Right hindlimb (tissue), 1 donor: Measurements from ENCODE around the gene VILL.
A peak's percentile ranks its signal among the peaks of the same experiment; 100 is the strongest.
"Not testable (repeated sequence)": the region's sequence is repeated elsewhere in the genome, so short reads cannot be mapped to it uniquely, and the experiment has no call there.

Experiments used
- DNase-seq: peaks from one replicate; pipeline ENCODE4 v3.0.0-alpha.2; 2018

Gene VILL

DNA sequence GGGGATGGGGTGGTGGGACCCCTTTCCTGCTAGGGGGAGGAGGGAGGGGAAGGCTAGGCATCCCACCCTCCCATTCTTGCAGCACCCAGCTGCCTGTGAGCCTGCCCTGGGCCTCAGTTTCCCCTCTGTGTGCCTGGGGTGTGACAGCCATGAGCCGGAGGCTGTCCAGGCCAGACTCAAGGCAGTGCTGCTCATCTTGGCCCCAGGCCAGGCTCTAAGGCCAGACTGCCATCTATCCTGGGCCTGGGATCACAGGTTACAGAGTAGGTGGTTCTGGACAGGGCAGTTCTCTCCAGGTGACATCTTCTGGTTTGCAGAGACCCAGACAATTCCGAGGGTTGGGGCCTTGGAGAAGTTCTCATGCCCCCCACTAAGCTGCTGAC, 3.3 kb upstream of the VILL start:
- DNase-seq = no peak

DNA sequence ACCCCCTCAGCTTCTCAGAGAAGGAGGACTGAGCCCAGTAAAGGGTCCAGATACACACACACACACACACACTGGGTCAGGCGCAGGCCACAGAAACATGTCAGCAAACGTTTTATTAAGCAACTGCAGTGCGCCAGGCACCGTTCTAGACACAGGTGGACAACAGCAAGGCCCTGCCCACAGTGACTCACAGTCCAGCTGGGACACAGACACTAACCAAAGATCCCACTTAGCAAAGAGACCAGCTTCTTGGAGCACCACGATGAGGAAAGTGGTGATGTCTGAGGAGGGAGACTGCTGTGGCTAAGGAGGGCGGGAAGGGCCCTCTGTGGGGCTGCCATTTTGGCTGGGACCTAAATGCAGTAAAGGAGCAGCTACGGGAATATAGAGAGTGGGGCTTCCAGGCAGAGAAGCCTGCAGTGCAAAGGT, 2.8 kb upstream of the VILL start:
- DNase-seq = no peak

DNA sequence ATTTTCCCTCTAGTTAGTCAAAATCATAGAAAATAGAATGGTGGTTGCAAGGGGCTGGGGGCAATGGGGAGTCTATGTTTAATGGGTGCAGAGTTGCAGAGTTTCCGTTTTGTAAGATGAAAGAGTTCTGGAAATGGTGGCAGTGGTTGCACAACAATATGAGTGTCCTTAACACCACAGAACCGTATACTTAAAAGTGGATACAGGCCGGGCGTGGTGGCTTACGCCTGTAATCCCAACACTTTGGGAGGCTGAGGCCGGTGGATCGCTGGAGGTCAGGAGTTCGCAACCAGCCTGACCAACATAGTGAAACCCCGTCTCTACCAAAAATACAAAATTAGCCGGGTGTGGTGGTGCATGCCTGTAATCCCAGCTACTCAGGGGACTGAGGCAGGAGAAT, 2.2 kb upstream of the VILL start:
- not testable (repeated sequence) for DNase-seq

DNA sequence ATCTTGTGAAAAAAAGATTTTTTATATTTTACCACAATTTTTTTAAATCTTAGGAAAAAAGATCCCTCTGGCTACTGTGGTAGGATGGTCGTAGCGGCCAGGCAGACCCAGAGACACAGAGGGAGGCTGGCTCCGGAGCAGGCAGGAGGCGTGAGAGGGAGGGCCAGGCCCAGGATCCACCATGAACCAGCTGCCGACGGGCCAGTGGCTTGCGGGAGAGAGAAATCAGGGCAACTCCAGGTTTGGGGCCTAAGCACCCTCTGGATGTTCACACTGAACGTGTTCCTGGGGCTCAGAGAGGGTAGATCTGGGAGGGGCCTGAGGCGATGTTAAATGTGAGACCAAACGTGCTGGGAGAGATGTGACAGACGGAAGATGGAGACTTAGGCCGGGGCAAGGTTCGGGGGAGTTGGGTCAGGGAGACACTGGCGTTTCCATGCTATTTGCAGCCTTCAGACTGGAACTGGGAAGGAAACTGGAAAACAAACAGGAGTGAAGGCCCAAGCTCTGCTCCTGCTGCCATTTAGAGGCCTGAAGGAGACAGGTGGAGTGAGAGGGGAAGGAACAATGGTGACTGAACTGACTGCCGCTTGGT, 1.6 kb upstream of the VILL start:
- DNase-seq = no peak

DNA sequence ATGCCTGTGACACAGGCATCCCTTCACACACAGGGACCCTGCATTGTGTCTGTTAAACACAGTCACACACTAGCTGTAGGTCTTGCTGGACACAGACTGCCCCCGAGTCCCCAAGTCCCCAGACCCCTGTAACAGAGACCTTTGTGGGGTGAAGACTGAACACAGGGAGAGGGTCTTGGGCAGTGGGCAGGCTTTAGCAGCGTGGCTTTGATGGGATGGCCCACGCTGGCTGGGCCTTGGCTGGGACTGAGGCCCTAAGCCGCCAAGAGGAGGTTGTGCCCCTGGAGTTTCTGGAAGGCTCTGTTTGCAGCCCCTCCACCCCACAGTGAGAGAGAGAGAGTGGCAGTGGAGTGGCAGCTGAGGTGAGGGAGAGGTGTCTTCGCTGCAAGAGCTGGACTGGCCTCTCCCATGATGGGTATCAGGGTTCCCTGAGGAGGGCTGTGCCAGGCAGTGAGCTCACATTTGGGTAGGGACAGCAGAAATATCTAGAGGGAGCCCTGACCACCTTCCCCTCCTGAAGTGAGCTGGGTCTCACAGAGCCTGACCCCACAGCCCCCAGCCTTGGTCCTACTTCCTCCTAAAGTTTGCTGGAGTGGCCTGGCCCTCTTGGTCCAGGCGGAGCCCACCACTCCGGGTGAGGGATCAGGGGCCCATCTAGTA, 635 bp upstream of the VILL start:
- DNase-seq = no peak

DNA sequence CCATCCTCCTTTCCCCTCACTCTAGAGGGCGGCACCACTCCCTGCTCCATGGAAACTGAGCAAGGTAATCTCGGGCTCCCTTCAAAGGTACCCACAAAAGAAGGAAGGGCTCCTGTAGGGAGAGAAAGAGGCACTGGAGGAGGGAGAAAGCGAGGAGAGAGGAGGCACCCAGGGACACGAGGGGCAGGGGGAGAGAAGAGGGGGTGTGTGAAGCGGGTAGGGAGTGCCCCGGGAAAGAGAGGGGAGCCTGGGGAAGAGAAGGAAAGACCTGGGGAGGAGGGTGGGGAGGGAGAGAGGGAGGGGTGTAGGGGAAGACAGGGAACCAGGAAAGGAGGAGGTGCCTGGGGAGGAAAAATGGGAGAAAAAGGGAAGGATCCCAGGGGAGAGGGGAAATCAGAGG, 523 bp downstream of the VILL start:
- DNase-seq = peak; percentile 16

DNA sequence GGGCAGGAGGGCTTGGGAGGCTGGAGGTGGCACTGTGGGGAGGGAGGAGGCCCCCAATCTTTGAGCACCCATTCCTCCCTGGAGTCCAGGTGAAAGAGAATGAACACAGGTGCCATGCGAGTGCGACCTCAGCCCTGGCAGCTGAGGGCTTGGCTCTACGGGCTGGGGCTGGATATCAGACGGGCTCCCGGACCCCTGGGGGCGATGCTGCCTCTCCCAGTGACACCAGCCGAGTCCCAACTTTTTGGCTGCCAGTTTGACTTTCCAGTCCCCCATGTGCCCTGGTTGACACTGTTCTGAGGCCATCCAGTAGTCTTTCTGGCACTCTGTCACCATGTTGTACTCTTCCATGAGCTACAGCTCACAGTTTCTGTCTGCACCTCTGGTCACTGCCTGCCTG, 1.2 kb downstream of the VILL start:
- peak; percentile 15 for DNase-seq

DNA sequence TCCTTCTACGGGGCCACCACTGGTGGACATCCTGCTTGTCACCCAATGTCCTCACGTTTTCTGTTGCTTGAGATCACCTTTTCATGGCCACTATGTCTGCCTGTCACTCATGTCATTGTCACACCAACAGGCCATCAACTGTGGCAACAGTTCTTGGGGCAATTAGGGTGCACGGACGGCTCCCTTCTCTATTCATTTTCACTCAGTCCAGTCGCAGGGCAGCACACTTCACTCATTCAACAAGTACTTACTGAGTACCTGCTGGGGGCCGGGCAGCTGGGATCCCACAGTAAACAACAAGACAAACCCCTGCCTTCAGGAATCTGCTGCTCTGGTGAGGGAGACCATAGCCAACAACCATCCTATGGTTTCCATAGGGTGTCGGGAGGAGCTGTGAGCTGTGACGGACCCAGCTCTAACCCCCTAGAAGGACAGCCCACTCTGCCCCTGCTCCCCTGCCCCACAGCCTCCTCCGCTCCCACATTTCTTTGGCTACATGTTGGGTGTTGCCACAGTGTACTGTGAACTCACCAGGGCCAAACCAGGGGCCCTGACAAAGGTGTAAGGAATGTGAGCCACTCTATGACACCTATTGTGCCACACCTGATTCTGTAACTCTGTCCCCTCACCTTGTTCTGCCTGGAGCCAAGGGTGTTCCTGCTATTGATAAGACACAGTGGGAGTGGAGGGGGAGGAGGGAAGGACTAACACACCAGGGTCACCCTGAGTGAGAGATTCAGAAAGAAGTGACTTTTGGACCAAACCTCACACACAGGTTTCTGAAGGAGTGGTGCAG, 1.9 kb downstream of the VILL start:
- DNase-seq = peak; percentile 14

DNA sequence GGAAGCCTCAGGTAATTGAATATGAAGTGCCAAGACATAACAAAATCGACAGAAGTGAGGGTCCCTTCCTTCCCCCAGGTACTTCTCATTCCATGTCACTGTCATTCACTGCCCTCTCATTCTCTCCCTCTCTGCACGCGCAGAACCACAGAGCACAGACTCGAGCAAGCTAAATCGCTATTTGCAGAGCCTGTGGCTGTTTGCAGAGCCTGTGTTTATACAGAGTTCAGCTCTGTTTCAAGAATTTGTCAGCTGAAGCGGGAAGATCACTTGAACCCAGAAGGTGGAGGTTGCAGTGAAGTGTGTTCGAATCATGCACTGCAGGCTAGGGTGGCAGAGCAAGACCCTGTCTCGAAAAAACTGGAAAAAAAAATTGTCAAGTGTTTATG, 2.5 kb downstream of the VILL start:
- no peak for DNase-seq

DNA sequence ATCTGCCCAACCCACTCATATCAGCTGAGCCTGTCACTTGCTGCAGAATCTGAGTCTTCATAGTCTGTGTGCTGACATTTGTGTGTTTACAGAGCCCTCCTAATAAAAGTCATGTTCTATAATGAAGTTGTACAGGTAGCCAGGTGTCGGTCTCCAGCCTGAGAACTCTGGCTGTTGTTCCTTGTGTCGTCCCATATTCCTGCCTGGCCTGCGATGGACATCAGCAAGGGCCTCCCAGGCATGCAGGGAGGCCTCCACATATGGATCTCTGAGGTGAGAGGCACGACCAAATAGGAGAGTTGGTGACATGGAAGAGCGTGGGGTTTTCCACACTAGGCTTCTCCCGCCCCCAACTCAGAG, 2.9 kb downstream of the VILL start:
- peak; percentile 18 for DNase-seq

DNA sequence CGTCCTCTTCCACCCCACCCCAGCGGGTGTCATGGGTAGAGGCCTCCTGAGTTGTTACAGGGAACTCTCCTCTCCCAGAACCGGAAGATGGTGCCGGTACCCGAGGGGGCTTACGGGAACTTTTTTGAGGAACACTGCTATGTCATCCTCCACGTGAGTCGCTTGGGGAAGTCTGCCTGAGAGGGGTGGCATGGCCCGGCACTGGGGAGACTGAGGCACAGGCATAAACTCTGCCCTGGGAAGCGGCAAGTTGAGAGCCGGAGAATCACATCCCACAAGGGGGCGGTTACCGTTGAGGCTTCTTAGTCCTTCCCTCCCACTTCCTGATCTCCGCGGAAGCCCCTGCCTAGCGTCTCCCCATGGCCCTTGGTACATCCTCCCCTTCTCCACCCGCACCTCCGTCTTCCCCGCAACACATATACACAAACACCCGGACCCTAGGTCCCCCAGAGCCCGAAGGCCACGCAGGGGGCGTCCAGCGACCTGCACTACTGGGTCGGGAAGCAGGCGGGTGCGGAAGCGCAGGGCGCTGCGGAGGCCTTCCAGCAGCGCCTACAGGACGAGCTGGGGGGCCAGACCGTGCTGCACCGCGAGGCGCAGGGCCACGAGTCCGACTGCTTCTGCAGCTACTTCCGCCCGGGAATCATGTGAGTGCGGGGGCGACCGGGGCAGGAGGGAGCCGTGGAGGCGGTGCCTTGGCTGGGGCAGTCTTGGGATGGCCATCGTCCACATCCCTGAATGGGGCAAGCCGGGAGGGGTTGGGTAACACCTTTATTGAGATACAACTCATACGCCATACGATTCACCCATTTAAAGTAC, 3.4 kb downstream of the VILL start:
- peak; percentile 89 for DNase-seq

DNA sequence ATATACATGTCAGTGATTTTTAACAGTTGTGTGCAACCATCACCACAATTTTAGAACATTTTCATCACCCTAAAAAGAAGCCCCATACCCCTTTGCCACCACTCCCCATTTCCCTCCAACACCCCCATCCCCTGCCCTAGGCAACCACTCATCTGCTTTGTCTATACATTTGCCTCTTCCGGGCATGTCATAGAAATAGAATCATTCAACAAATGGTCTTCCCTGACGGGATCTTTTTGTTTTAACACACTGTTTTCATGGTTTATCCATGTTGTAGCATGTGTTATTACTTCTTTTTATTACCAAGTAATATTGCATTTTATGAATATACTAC, 4.0 kb downstream of the VILL start:
- DNase-seq = no peak

DNA sequence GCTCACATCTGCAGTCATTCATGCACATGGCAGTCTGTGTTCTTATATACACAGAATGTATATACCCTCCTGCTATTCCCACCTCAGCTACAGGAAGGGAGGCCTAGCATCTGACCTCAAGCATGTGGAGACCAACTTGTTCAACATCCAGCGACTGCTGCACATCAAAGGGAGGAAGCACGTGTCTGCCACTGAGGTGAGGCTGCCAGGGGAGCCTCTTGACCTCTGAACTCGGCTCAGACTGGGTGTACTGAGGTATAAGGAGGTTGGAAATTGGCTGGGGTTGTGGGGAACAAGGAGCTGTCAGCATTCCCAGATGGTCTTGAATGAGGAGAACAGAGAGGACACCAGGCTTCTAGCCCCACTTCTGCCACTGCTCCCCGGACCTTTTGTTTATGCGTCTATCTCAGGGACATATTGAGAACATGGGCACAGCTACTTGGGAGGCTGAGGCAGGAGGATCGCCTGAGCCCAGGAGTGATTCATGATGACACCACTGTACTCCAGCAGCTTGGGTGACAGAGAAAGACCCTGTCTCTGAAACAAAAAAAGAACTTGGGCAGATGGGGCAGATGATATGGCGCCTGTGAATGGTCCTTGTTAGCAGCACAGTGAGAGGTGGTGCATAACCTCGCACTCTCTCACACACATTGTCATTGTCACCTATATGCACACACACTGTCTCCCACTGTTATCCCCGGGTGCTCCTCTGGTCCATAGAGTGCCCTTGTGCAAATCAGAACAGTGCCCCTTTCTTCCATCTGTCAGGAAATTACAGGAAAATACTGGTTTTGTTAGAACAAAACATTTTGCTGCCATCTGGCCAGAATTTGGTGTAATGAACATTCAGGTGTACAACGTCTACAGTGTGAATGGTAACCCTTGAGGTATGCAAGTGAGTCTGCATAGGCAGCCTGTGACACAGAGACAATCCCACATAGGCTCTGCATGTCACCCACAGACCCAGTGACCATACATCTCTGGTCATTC, 5.4 kb downstream of the VILL start:
- peak; percentile 13 for DNase-seq

DNA sequence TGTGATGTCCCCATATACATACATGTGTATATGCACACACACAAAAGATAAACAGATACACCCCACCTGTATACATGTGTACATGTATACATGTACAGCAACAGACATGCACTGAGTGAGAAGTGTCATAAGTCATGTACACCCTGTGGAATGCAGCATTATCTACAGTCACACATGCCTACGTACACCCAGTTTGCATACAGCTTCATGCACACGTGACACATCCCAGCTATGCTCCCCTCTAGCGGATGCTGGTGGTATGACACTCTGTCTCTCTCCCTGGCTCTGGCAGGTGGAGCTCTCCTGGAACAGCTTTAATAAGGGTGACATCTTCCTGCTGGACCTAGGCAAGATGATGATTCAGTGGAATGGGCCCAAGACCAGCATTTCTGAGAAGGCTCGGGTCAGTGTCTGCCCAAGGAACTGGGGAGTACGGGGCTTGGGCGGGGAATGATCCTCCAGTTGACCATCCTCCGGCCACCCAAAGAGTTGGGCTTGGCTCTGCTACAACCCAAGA, 6.3 kb downstream of the VILL start:
- peak; percentile 77 for DNase-seq

DNA sequence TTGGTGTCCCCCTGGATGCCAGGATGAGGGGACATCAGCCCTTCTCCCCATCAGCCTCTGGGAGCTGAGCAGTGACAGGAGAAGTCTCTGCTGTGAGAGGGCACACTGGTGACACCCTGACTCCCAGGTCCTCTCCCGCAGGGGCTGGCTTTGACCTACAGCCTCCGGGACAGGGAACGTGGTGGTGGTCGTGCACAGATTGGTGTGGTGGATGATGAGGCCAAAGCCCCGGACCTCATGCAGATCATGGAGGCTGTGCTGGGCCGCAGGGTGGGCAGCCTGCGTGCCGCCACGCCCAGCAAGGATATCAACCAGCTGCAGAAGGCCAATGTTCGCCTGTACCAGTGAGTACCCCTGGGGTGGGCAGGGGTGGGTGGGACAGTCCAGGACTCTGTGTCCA, 6.8 kb downstream of the VILL start:
- DNase-seq = peak; percentile 27

DNA sequence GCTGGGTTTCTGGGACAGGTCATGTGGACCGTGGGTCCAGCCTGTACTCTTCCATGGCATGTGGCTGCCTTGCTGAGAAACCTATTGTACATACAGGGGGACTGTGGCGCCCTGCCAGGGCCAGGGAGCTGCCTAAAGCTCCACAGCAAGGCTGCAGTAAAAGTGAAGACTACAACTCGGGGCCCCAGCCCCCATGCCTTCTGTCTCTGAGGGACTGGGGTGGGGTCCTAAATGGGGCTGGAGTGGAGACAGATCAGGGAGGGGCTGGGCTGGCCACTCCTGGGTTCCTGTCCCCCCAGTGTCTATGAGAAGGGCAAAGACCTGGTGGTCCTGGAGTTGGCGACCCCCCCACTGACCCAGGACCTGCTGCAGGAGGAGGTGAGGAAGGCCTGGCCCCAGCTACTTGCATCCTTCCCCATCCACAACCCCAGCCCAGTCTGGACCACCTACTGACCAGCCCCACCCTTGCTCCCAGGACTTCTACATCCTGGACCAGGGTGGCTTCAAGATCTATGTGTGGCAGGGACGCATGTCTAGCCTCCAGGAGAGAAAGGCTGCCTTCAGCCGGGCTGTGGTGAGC, 7.3 kb downstream of the VILL start:
- peak; percentile 35 for DNase-seq

DNA sequence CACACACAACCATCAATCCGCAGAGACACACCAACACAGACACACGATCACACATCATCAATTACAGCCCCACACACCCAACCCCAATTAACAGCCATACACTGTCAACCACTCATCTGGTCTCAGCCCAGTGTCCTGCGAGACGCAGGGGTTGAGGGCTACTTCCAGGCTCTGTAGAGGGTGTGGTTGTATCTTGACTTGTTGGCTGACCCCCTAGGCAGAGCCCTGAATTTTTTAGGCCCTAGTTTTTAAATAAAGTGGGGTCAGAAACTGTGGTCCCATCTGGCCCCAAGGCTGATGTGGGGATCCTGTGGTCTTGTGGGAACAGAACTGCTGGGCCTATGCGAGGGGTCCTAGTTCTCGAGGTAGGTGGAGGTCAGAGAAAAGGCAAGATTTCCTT, 9.2 kb downstream of the VILL start:
- DNase-seq = peak; percentile 15

DNA sequence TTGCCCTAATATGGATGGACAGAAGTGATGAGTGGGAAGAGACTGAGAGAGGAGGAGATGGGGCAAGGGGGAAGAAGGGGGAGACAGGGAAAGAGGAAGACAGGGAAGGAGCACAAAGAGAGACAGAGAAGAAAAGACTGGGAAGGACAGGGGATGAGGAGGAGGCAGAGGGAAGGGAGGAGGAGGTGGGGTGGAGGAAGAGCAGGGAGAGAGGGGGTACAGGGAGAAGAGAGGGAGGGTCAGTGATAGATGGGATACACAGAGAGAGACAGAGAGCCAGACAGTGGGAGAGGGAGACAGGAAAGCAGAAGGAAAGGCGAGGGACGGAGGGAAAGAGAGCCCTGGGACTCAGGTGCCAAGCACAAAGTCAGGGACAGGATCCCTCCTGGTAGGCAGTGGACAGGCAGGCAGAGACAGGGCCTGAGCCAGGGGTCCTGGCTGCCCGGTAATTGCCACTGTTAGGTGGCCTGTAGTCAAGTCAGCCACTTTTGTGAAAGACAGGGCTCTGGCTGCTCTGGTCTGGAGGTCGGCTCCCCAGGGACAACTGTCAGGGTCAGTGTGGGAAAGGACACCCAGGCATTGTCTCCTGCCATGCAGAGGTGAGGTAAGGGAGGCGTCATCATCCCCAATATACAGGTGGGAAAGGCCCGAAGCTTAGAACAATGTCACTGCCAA, 9.8 kb downstream of the VILL start:
- DNase-seq = no peak

DNA sequence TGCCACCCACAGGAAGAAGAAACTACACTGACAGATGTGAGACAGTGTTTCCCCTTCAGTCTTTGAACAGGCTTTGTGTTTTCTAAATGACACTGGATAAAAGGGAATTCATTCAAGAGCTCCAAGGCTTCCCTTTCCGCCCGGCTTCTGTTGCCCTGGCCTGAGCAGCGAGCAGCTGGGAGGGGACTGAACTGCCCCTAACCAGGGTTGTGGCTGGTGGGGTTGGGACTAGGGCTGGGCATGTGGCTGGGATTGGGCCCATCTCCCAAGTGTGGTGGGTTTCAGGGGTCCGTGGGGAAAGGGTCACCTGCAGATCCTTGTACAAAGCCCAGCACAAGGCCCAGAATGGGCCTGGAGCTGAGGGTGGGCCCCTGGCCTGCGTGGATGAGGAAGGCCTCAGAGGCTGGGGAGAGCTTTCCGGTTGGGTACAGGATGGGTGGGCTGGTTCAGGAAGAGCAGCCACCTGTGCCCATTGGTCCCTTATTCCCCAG, 10.4 kb downstream of the VILL start:
- peak; percentile 16 for DNase-seq

DNA sequence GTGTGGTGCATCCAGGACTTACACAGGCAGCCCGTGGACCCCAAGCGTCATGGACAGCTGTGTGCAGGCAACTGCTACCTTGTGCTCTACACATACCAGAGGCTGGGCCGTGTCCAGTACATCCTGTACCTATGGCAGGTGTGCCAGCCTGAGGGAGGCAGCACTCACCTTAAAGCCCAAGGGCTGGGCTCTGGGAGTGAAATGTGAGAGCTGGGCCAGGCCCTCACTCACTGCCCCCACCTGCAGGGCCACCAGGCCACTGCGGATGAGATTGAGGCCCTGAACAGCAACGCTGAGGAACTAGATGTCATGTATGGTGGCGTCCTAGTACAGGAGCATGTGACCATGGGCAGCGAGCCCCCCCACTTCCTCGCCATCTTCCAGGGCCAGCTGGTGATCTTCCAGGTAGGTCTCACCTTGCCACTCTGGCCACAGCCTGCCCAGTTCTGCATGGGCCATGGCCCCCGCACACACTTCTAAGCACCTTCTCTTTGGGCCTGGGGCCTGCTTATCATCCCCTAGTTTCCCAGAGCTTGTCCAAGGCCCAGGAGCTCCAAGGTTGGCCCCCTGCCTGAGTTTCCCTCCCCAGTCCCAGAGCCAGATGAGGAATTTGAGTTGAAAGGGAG, 11.0 kb downstream of the VILL start:
- peak; percentile 35 for DNase-seq
